ENCODE data around the gene BICRAL.
A peak's percentile ranks its signal among the peaks of the same experiment; 100 is the strongest.

DNA sequence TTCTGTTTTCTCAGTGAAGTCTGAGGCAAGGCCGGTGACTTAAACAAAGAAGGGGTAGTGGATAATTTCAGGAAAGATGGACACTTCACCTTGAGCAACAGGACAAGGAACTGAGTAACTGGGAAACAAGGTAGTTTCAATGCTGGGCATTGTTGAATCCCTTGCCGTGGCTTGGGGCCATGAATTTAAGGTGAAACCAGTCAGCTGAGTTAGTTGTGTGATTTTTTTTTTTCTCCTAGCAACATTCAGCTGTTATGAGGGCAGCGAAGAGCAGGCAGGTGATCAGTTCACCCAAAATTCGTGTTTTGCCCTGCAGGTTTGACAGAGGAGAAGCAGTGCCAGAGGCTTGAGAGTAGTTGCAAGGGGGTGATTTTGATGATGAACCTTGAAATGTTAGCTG is 6.8 kb downstream of the BICRAL start:
- TF ChIP-seq POLR2A (IDR thresholded peaks at IDR 0.05; ENCODE audit: low read length) (peak; percentile 18), GATA1 (IDR thresholded peaks at IDR 0.05; ENCODE audit: low read depth, low read length) (no peak)

Measured in erythroblast (primary cell).